Measurements from ENCODE around the gene ZNF407.

GRCh38 chr18:74857901-74858300 is 260.2 kb downstream of the ZNF407 start:
- TF ChIP-seq EZH2 (IDR thresholded peaks at IDR 0.05; ENCODE audit: borderline replicate concordance, low read length) (no peak), CTCF (conservative IDR thresholded peaks at IDR 0.05 in 1 of 2, IDR thresholded peaks at IDR 0.05 in 1 of 2; ENCODE audit: extremely low read depth in 1 of 2, insufficient read depth in 1 of 2, low read depth in 1 of 2, low read length in 2 of 2) (no peak)
